Measurements from ENCODE around the gene NLRC3.
A peak's percentile ranks its signal among the peaks of the same experiment; 100 is the strongest.

Gene NLRC3

DNA sequence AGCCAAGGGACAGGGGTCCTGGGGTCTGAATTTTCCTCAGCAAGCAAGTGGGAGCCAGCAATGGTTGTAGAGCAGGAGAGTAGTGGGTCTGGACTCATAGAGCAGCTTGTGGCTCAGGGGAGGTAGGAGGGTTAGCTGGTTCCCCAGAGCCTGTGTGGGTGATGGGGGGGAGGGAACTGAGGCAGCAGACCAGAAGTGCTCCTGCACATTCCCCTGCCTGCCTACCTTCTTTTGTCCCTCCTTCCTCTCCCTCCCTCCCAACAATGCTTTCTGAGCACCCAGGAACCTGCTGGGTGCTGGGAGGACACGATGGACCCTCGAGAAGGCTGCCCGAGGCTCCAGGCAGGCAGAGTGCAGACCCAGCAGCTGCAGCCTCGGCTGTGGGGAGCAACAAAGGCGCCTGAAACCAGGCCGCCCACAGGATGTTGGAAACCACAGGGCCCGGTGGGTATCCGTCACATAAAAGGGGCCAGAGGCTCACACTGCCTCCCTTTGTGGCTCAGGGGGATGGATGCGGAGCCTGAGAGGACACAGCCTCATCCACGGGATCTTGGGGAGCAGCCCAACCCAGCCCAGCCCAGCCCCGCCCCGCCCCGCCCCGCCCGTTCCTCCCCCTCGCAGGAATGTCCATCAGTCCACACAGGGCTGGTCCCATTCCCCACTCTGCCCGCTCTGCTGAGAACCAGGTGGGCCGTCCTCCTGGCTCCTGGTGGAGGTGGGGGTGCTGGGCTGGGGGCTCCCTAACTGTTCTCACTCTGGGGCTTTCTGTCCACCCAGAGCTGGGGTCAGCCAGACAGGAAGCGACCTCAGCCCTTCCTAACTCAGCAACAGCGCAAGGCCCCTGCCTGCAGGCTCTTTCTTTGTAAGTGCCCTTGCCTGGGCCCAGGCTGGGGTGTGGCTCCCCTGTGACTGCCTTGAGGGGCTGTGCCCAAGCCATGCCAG lies 1.7 kb upstream of the NLRC3 start:
- DNase-seq, result peak; percentile 82

DNA sequence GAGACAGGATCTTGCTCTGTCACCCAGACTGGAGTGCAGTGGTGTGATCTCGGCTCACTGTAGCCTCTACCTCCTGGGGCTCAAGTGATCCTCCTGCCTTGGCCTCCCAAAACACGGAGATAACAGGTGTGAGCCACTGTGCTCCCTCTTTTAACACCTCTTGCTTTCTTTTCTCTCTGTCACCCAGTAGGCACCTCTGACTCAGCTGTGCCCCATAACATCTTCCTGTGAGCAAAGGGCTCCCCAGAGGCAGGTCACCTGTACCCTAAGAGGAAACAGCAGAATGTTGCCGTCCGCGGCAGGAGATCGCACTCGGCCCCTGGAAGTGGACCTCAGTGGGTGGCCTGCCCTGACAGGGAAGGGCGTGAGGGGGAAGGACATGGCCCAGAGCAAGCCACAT lies 918 bp upstream of the NLRC3 start:
- peak; percentile 63 for DNase-seq

DNA sequence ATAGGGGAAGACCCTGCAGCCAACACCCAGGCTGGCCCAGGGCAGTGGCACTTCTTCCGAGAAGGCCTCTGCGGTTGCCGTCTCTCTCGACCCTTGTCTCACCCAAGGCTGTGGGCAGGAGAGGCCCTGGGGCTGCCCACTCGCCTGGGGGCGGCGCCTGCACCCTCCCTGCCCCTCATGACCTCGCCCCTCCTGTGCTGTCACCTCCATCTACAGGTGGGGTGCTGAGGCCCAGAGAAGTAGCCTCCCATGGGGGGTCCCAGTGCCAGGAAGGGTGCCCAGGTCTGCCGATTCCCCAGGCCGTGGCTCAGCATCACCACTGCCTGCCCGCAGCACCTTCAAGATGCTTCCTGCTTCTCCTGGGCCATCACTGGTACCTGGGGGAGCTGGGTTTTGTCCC lies 992 bp downstream of the NLRC3 start:
- DNase-seq, result peak; percentile 18

DNA sequence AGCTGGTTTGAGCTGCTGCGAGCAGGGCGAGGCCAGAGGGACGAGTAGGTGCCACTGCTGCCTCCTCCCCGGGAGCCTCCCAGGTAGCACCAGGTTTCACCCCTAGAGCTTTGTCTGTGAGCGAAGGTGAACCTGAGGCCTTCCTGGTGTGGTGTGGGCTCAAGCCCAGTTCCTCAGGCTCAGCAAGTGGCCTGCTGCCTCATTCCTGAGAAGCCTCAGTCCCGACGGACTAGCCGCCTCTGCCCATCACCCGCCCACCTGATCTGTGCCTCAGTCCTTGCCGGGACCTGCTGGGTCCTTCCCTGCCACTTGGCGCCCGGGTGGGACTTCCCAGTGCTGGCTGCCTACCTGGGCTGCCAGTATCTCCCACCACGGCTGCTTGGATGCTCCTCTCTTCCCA lies 1.7 kb downstream of the NLRC3 start:
- DNase-seq, result no peak

DNA sequence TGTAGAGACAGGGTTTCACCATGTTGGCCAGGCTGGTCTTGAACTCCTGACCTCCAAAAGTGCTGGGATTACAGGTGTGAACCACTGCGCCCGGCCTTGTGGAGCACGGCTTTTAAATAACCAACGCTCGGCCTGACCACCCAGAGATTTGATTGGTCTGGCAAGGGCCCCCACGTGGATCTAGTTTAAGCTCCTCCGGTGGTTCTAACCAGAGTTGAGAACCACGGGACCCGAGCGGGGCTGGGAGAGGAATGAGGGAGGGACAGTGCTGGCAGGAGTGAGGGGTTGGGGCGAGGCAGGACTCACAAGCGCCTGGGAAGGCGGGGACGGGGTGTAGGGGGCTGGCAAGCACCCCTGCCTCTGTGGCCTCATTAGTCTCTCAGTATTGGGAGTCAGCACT lies 3.0 kb downstream of the NLRC3 start:
- no peak for DNase-seq

DNA sequence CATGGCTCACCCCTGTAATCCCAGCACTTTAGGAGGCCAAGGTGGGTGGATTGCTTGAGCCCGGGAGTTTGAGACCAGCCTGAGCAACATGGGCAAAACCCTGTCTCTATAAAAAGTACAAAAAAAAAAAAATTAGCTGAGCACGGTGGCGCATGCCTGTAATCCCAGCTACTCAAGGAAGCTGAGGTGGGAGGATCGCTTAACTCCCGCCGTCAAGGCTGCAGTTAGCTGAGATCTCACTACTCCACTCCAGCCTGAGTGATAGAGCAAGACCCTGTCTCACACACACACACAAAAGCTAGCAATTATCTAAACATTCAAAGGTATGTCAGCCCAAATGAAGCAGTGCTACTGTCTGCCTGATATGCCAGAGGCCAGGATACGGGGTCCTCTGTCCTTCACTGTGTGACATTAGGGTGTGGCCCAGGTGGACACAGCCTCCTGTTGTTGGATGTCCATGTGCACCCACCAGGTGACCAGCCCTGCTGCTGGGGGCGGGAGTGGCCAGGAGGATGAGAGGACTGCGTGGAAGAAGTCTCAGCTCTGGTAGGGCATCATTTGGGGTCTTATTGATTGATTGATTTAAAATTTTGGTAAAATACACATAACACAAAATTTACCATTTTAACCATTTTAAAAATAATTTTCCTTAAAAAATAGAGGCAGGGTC lies 3.9 kb downstream of the NLRC3 start:
- DNase-seq, result no peak

DNA sequence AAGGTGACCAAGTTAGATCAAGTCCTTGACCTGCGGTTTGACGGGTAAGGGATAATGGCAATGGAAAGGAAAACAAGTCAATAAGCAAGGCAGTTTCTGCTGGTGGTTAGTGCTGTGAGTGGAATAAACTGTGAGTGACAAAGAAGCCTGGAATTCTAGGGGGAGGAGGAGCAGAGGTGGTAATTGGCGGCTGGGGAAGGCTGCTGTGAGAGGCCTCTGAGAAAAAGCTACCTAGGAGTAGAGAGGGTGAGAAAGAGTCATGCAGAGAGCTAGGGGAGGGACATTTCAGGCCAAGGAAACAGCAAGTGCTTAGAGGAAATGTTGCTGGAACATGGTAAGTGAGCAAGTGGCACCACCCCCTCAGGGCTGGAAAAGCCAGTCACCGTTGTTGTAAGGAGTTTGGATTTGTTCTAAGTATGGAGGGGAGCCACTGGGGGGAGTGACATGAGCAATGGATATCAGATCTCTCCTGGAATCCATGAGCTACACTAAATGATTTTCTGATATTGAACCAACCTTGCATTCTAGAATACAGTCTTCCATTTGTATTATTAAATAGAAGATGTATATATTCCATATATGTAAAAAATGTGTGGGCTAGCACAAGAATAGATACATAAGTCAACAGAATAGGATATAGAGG lies 6.7 kb downstream of the NLRC3 start:
- DNase-seq, result no peak

DNA sequence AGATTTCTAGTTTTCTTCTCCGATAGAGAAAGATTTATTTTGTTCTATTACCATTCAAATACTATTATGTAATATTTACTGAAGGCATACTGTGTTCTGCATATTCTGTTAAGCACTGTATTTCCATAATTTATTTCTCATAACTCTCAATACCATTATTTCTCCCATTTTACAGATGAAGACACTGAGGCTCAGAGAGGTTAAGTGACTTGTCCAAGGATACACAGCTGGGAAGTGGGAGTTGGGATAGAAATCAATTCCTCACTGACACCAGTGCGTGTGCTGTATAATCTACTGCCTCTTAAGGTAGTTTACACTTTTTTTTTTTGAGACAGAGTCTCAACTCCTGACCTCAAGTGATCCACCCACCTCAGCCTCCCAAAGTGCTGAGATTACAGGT lies 7.4 kb downstream of the NLRC3 start:
- no peak for DNase-seq

DNA sequence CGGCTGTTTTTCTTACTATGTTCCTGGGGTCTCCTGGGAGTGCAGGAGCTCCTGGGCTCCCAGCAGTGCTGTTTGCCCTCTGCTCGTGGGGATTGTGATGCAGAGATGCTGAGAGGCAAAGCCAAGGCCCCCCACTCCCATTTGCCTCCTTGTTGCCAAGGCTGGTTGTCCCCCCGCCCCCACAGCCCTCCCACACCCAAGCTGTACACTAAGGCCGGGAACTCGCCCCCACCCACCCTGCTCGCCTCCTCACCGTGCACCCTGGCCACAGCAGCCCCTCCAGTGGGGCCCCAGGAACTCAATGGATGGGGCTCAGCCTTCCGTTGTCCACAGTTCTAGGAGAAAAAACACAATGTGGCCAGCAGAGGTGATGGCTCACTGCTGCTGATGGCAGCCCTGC lies 10.2 kb downstream of the NLRC3 start:
- no peak for DNase-seq

DNA sequence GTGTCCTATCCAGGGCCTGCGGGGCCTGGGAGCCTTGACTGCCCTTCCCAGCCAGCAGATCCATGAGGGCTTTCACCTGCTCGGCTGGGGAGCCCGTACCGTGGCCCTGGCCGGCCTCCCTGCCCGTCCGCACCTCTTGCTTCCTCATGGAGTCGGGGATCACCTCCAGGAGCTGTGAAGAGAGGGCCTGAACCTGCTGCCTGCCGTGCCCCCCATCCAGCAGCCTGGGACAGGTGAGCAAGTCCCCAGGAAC lies 12.4 kb downstream of the NLRC3 start:
- DNase-seq, result no peak

DNA sequence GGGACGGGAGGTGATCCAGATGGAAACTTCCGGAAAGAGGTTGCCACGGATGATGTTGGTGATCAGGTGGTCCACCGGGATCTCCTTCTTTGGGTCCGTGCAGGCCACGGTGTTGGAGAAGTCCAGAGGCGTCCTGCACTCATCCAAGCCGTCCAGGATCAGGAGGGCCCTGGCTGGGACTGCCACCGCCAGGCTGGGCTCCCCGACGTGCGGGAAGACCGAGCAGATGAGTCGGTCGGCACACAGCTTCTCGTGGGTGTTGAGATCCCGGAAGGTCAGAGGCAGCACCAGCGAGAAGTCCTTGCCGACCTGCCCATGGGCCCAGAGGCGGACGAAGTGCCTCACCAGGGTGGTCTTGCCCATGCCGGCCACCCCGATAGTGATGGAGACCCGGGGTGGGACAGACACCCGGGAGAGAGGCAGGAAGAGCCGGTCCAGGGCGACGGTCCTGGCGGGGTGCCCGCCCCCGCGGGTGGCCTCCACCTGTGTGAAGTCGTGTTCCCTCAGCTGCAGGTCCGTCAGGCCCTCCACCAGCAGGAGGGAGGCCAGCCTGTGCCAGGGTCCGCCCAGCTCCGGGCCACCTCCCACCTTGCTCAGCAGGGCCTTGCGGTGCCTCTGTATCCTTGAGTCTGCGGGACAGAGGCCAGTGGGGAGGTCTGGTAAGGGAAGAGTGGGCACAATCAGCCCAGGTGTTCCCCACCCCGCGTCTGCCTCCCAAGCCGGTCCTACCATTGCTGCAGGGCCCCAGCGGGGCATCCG lies 12.9 kb downstream of the NLRC3 start:
- no peak for DNase-seq

DNA sequence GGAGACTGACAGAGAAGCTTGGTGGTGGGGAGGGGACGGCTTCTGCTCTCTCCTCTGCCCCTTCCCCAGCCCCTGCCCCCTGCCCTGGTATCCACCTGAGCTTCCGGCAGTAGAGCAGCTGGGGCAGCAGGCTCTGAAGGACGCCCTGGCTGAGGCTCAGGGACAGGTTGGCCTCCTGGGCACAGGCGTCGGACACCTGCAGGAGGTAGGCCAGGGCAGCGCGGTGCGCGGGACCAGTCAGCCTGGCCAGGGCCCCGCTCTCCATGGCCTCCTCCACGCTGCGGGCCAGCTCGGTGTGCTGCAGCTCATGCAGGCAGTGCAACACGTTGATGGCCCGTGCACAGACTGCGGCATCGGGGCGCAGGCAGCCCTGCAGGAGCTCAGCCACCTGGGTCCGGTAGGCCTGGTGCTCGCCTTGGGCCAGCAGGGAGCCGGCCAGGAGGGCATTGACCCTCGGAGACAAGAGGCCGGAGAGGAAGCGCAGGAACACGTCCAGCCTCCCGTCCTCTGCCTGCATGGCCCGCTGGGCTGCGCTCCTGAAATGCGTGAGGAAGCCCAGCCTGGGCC lies 14.2 kb downstream of the NLRC3 start:
- no peak for DNase-seq

DNA sequence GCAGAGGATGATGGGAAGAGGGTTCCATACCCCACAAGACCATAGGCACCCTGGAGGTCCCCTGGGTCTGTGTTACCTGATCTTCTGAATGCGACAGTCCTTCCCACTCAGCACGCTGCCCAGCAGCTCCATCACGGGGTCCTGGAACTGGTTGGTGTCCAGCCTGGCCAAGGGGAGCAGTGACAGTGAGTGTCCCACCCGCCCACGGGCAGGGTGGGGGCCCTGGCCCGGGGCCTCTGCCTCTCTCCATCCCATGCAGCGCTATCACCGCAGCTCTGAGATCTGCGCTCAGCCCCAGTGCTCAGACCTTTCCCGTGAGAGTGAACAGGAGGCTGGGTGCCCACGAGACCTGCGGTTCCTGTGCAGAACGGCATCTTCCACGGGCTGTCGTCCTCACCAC lies 15.6 kb downstream of the NLRC3 start:
- no peak for DNase-seq

DNA sequence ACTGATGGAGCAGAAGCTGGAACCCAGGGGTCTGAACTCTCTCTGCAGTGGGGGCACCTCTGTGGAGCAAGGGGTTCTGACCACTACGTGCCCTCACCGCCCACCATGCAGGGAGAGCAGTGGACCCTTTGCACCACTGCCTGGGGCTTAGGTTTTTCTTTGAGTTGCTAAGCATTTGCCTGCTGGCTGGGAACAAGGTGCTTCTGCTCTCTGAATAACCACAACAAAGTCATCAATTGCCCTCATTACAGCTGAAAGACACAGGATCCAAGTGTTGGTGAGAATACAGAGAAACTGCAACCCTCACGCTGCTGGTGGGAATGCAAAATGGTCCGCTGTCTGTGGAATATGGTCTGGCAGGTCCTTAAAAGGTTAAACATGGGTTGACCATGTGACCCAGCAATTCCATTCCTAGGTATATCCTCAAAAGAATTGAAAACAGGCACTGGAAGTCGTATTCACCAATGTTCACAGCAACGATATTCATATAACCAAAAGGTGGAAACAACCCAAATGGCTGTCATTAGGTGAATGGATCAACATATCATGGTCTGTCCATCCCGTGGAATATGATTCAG lies 22.8 kb downstream of the NLRC3 start:
- no peak for DNase-seq

DNA sequence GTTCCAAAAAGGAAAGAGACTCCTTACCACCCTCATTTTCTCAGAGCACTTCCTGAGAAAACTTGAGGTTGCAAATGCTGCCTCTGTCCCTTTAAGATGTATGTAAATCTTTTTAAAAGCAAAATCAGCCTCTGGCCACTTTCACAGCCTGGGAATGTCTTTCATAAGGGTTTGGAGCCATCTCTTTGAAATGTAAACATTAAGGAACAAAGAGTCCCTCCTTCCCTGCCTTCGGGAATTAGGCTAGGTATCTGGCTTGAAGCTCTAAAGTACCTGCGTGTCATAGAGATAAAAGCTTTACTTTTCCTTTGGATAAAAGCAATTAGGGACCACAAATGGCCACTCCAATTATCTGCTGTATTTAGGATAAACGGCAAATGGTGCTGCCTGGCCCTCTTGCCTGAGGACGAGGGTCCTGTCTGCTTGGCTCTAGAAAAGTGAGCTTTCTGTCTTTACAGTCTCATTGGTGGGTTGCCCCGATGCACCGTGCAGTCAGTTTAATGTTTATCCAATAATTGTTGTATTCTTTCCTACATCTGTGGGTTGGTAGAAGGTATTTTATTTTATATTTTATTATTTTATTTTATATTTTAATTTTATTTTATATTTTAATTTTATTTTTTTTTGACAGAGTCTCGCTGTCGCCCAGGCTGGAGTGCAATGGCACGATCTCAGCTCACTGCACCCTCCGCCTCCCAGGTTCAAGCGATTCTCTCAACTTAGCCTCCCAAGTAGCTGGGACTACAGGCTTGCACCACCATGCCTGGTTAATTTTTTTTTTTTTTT lies 23.9 kb downstream of the NLRC3 start:
- DNase-seq, result no peak

DNA sequence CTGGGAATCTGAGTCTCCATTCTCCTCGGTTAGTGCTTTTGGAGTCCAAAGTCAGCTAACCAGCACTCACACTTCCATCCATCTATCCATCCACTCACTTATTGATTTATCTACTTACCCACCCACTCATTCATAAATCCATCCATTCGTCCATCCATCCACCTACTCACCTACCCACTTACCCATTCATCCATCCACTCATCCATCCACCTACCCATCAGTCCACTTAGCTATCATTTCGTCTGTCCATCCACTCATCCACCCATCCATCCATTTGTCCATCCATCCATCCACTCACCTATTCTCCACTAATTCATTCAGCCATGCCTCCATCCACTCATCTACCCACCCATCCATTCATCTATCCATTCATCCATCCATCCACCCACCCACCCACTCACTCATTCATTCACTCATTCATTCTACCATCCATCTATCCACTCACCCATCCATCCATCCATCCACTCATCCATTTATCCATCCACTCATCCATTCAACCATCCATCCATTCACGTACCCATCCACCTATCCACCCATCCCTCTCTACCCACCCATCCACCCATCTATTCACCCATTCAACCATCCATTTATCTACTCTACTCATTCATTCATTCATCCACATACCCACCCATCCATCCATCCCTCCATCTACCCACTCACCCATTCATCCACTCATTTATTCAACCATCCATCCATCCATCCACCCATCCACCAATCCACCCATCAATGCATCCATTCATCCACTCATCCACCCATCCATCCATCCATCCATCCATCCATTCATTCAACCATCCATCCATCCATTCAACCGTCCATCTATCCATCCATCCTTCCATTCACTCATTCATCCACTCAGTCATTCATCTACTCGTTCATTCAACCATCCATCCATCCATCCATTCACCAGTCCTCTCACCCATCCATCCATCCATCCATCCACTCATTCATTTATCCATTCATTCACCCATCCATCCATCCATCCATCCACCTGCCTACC lies 26.1 kb downstream of the NLRC3 start:
- no peak for DNase-seq

DNA sequence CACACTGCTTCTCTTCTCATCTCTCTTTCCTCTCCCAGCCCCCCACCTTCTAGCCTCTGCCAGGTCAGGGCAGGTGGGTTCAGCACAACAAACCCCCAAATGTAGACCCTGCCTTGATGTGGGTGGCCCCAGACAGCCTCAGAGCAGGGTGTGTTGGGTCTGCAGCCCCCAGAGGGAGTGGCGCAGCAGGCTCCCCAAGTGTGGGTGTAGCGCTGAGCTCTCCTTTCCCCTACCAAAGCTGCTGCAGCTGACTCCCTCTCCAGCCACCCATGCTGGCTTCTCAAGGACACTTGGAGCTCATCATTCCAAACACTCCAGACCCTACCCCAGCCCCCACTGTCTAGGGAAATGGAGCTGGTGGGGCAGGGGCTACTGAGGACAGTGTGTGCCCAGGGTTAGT lies 27.3 kb downstream of the NLRC3 start:
- no peak for DNase-seq

DNA sequence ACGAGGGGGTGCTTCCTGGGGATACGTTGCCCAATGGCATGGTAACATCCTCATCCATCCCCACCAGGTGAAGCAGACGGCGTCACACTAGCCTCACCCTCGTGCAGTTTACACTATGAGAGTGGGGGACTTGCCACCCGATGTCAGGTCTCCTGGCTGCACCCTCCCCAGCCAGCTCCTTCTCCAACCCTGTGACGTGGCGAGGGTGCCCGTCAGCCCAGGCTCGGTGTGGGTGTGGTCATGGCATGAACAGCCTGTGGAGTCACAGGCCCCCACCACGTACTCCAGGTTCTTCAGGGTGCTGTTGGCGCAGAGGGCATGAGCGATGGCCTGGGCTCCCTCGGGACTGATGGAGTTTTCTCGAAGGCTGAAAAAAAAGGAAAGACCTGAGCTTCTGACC lies 28.3 kb downstream of the NLRC3 start:
- no peak for DNase-seq

DNA sequence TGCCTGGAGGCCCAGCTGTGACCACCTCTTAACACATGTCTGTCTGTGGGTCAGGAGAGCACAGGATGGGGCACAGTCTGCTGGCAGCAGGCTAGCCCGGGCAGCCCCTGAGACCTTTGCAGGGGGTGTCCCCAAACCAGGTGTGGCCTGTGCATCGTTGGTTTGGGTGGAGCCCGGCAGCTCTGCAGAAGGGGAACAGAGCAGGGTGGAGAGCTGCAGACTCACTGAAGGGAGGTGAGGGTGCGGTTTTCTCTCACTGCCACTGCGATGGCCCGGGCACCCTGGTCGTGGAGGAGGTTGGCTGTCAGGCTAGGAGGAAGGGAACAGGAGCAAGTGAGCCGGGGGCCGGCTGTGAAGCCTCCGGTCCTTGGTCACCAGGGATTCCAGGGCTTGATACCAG lies 28.8 kb downstream of the NLRC3 start:
- DNase-seq, result no peak

DNA sequence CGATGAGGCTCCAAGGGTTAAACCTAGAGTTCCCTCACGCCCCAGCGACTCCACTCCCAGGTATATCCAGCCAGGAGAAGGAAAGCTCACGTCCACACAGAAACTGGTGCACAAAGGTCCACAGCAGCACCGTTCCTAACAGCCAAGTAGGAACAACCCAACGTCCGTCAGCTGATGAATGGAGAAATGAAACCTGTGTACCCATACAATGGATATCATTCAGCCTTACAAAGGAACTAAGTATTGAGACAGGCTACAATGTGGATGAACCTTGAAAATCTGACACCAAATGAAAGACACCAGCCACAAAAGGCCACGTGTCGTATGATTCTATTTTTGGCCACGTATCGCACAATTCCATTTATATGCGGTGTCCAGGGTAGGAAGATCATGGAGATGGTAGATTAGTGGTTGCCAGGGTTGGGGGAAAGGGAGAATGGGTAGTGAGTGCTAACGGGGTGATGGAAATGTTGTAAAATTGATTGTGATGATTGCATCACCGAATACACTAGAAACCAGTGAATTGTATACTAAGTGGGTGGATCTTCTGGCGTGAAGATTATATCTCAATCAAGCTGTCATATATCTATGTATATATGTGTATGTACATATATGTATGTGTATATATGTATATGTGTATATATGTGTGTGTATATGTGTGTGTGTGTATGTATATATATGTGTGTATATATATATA lies 30.1 kb downstream of the NLRC3 start:
- no peak for DNase-seq

All from activated CD4-positive, alpha-beta T cell treated with anti-CD3 and anti-CD28 coated beads, Interleukin-2, amount 50 U/mL, for 16 hours (primary cell).